Right cardiac atrium (tissue), 5 donors: ENCODE measurements around the gene KLF12. TPM values are rescaled to one million over a fixed set of nuclear protein-coding genes. Genes with fewer than 3 reads are reported as not detected.

ENCODE experiments used
- ATAC-seq, 2 donors: fragments of 200-7000 bp; cut with Tn5 transposase; one replicate each; pipeline versions ENCODE4 v1.8.0 to v1.9.1; 2020; ENCODE audit warnings: moderate library complexity in 2 of 2, mild to moderate bottlenecking in 1 of 2
- DNase-seq, 3 donors: peaks; one replicate each; pipeline ENCODE4 v3.0.0-alpha.2; 2020
- H3K27ac ChIP-seq: one replicate; pipeline ENCODE4 v1.5.1; 2013; ENCODE audit warnings: mild to moderate bottlenecking, low read length, control low read depth, moderate library complexity
- H3K27me3 ChIP-seq: one replicate; pipeline ENCODE4 v1.6.1; 2013; ENCODE audit not compliant: control insufficient read depth, insufficient read depth
- H3K4me1 ChIP-seq: one replicate; pipeline ENCODE4 v1.6.1; 2013; ENCODE audit warnings: low read length; ENCODE audit not compliant: control insufficient read depth, insufficient read depth
- H3K4me3 ChIP-seq: one replicate; pipeline ENCODE4 v1.5.1; 2013; ENCODE audit warnings: low read length, control low read depth
- H3K9me3 ChIP-seq: one replicate; pipeline ENCODE4 v1.6.1; 2013; ENCODE audit warnings: low read length; ENCODE audit not compliant: control insufficient read depth
- WGBS: extraction: QIAGEN DNeasy Blood & Tissue Kit; methylation state at CpG from one replicate; pipeline ENCODE4 v1.1.7; 2013; 5-methylcytosine and 5-hydroxymethylcytosine counted together
- intact Hi-C, 4 donors: fragments of 100-400 bp; cut with DNase I; formaldehyde crosslinking; loops; one replicate each; pipeline versions ENCODE4 v1.11.0 to v1.14.0; 2022 to 2023
- long read RNA-seq, 4 donors: library from polyadenylated mRNA; unstranded; transcript quantifications; one replicate each; pipeline ENCODE4 v2.0.0, GENCODE V29; 2020 to 2021
- polyA plus RNA-seq: library from polyadenylated mRNA; stranded (reverse); fragments of 200-250 nt; gene quantifications from one replicate; pipeline ENCODE4 v1.2.3, GENCODE V29; 2013
- total RNA-seq, 4 donors: library from RNA; stranded (reverse); fragmentation: NEBNext Ultra II Directional; extraction: Animal tissue kit (Norgen Biotek cat#: 25700); gene quantifications; one replicate each; pipeline ENCODE4 v1.2.1, GENCODE V29; 2021
- donor health status: healthy with polysubstance abuse.
- donor health status: DM: no; HTN: yes; CAD: no.
- donor health status: DM: no; HTN: no; CAD: no.
- donor health status: DM: no; HTN: yes; CAD: no; lungs with severe emphysema.
- donor health status: DM: yes; HTN: yes; CAD: no.

The KLF12 gene
- total RNA-seq (10 to 100 TPM; 13.9 to 17.4 (median 15.9) TPM), polyA plus RNA-seq (2.5 TPM)
- long read RNA-seq, donor 1, partial matches to known transcripts: 0 of 13 reads
- long read RNA-seq, donor 1, other reads (novel, unspliced or antisense): 13 of 13 reads
- long read RNA-seq, donor 2, partial matches to known transcripts: 0 of 1 reads
- long read RNA-seq, donor 2, other reads (novel, unspliced or antisense): 1 of 1 reads
- long read RNA-seq, donor 3, partial matches to known transcripts: 0 of 15 reads
- long read RNA-seq, donor 3, other reads (novel, unspliced or antisense): 15 of 15 reads
- long read RNA-seq, donor 4, partial matches to known transcripts: 0 of 2 reads
- long read RNA-seq, donor 4, other reads (novel, unspliced or antisense): 2 of 2 reads

GRCh38 chr13:74134221-74134776, at the start of gene KLF12:
Gene KLF12 (minus strand): TSS chr13:74134404.
- under 1% methylated on average over 54 of the region's 54 CpGs for WGBS
- intact Hi-C loops: loop anchor here in 3 of 4 donors (10.0 kb wide), 3 partner anchors 69 to 169 kb away; no protein-coding TSS in a partner anchor
- no peaks in the 10 kb centered on the region for H3K9me3 ChIP-seq
- ATAC-seq (peak; percentile 88 to 89), DNase-seq (peak; percentile 89 to 95 (median 94))
- peak within 1 kb of the TSS; percentile 95 for H3K27ac ChIP-seq
- peaks cover 3% of the 10 kb centered on the region for H3K4me1 ChIP-seq
- no peaks in the 10 kb centered on the region for H3K27me3 ChIP-seq
- H3K4me3 ChIP-seq: peak within 1 kb of the TSS; percentile 95

DNA sequence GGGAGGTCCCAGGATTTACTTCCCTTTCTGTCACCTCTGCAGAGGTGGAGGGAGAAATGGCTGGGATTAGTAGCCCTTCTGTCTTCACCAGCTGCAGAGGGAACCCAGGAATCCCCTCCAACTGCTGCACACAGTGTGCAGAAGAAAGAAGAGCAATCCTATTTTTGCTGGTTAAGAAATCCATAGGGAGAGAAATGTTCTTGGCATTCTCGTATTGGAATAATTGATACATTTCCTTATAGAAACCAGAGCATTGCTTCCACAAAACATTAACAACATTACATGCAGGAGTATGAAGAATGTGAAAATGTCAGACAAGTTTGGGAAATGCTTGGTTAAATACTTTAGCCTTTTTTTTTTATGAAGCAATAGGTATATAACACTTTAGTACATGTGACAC, 48.3 kb upstream of the KLF12 start:
- no peak overlapping the region for H3K4me3 ChIP-seq
- intact Hi-C loops: no loop called here
- H3K9me3 ChIP-seq: no peaks in the 10 kb centered on the region
- 86% methylated on average over 1 of the region's 1 CpG for WGBS
- ATAC-seq (no peak), DNase-seq (no peak)
- H3K27me3 ChIP-seq: no peaks in the 10 kb centered on the region
- no peak overlapping the region for H3K27ac ChIP-seq
- H3K4me1 ChIP-seq: no peaks in the 10 kb centered on the region

GRCh38 chr13:74174810-74175209, 40.6 kb upstream of the KLF12 start:
- ATAC-seq (no peak), DNase-seq (no peak)
- Histone ChIP-seq H3K4me3 (no peak overlapping the region), H3K9me3 (no peaks in the 10 kb centered on the region), H3K27me3 (no peaks in the 10 kb centered on the region), H3K4me1 (no peaks in the 10 kb centered on the region), H3K27ac (no peak overlapping the region)
- intact Hi-C loops: no loop called here
- WGBS: 73% methylated on average over 2 of the region's 2 CpGs

DNA sequence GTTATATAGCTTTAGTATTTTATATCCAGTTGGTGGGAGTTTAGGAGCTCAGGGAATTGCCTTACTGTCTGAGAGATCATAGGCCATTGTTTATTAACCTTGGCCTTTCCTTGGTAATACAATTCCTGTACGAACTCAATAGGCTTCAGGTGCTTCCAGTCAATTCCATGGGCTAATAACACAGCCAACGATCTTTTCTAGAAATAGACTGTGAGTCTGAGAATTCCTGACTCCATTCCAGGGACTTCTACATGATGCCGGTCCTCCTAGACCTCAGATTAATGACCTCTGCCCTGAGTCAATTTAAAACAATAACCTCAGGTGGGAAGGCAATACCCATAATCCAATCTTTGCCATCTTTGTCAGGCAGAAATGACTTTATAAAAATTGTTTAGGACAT, 39.6 kb upstream of the KLF12 start:
- Histone ChIP-seq H3K27me3 (no peaks in the 10 kb centered on the region), H3K4me1 (no peaks in the 10 kb centered on the region), H3K27ac (no peak overlapping the region), H3K4me3 (no peak overlapping the region), H3K9me3 (no peaks in the 10 kb centered on the region)
- no peak for ATAC-seq
- intact Hi-C loops: no loop called here
- no peak for DNase-seq
- 70% methylated on average over 3 of the region's 3 CpGs for WGBS

DNA sequence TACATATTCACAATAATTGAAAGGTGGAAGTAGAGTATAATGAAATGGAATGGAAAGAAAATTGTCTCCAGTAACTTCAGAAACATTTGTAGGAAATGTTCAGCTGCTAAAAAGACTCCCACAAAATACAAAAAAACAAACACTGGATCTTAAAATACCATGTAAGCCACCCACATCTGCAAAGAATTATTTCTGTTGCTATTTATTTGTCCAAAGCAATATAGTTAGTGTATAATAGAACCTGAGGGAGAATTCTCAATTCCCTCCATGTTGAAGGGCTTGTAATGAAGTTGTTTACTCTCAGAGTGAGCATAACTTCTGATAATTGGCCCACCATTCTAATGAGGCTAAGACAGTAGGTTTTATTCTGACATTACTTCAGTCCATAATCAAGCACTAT, 37.4 kb upstream of the KLF12 start:
- DNase-seq (no peak), ATAC-seq (no peak)
- intact Hi-C loops: no loop called here
- no peak overlapping the region for H3K4me3 ChIP-seq
- no peaks in the 10 kb centered on the region for H3K27me3 ChIP-seq
- H3K4me1 ChIP-seq: peaks cover 6% of the 10 kb centered on the region
- H3K27ac ChIP-seq: no peak overlapping the region
- H3K9me3 ChIP-seq: no peaks in the 10 kb centered on the region

GRCh38 chr13:74169676-74170075, 35.5 kb upstream of the KLF12 start:
- H3K4me3 ChIP-seq: no peak overlapping the region
- peaks cover 6% of the 10 kb centered on the region for H3K4me1 ChIP-seq
- H3K27ac ChIP-seq: no peak overlapping the region
- no peaks in the 10 kb centered on the region for H3K27me3 ChIP-seq
- intact Hi-C loops: no loop called here
- DNase-seq: no peak
- no peak for ATAC-seq
- no peaks in the 10 kb centered on the region for H3K9me3 ChIP-seq
- WGBS: 50% methylated on average over 1 of the region's 1 CpG

DNA sequence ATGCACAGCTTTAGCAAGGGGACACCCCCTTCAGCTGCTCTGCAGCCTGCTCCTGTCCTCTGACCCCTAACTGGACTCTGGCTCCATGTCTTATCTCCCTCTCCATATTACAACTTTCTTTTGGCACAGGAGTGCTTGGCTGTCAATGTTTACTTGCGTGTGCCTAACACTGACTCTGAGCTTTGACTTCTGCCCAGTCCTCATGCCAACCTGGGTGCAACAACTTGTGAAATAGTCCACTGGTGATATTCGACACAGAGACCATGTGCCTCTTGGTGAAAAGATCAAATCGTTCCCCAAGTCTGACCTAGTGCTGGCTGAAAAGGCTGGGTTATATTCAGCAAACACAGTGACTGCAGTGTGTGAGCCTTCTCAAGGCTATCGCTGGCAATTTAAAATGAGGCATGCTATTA, 34.1 kb upstream of the KLF12 start:
- no peaks in the 10 kb centered on the region for H3K27me3 ChIP-seq
- ATAC-seq: peak; percentile 69 to 70
- H3K9me3 ChIP-seq: no peaks in the 10 kb centered on the region
- 33% methylated on average over 4 of the region's 4 CpGs for WGBS
- intact Hi-C loops: no loop called here
- H3K27ac ChIP-seq: peak overlapping the region; percentile 52
- H3K4me3 ChIP-seq: no peak overlapping the region
- H3K4me1 ChIP-seq: peaks cover 6% of the 10 kb centered on the region
- no peak for DNase-seq

DNA sequence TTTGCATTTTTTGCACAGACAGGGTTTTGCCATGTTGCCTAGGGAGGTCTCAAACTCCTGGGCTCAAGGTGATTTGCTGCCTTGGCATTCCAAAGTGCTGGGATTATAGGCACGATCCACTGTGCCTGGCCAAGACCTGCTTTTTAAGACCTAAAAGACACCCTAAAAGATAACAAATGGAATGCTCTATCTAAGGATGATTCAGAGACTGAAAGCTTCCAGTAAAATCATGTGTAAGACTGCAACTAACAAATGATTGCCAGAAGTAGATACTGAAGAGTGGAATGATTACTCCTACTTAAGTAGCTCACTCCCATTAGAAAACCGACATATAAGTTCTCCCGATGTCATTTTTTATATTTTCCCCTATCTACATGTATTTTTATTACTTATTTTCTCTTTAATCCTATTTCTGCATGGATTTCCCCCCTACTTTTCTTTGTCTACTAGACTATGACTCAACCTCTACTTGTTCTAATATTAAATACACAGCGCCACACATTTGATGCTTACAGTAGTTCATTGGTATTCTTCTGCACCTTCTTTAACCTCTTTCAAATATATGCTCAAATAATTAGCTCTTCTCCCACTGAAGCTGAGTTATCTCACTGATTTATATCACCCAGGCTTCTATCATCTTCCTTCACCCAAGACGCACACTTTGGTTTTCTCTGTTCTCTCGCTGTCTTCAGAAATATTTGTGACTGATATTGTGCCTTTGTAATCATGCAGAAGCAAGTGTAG, 32.2 kb upstream of the KLF12 start:
- DNase-seq: no peak
- intact Hi-C loops: no loop called here
- peaks cover 6% of the 10 kb centered on the region for H3K4me1 ChIP-seq
- no peaks in the 10 kb centered on the region for H3K27me3 ChIP-seq
- no peak overlapping the region for H3K4me3 ChIP-seq
- no peak for ATAC-seq
- H3K9me3 ChIP-seq: no peaks in the 10 kb centered on the region
- H3K27ac ChIP-seq: no peak overlapping the region
- WGBS: 91% methylated on average over 6 of the region's 6 CpGs

GRCh38 chr13:74162782-74163181, 28.6 kb upstream of the KLF12 start:
- no peak overlapping the region for H3K4me3 ChIP-seq
- WGBS: 91% methylated on average over 2 of the region's 2 CpGs
- H3K27me3 ChIP-seq: no peaks in the 10 kb centered on the region
- H3K4me1 ChIP-seq: no peaks in the 10 kb centered on the region
- intact Hi-C loops: no loop called here
- ATAC-seq: no peak
- no peak for DNase-seq
- no peak overlapping the region for H3K27ac ChIP-seq
- H3K9me3 ChIP-seq: no peaks in the 10 kb centered on the region

GRCh38 chr13:74162135-74162534, 27.9 kb upstream of the KLF12 start:
- Histone ChIP-seq H3K4me3 (no peak overlapping the region), H3K9me3 (no peaks in the 10 kb centered on the region), H3K4me1 (no peaks in the 10 kb centered on the region), H3K27ac (no peak overlapping the region), H3K27me3 (no peaks in the 10 kb centered on the region)
- no peak for ATAC-seq
- intact Hi-C loops: no loop called here
- no peak for DNase-seq
- WGBS: 92% methylated on average over 2 of the region's 2 CpGs
